CD14-positive monocyte (primary cell): ENCODE data around the gene BCR. TPM values are rescaled to one million over a fixed set of nuclear protein-coding genes. Genes with fewer than 3 reads are reported as not detected.

Experiments used
- DNase-seq, 3 donors: peaks; one replicate each; pipeline ENCODE4 v3.0.0-alpha.2; 2011 to 2022
- H2AFZ ChIP-seq: 2 replicates; pipeline ENCODE4 v1.6.0; 2012; ENCODE audit warnings: mild to moderate bottlenecking, low read depth, low read length, inconsistent platforms; ENCODE audit not compliant: insufficient read depth, poor library complexity, severe bottlenecking
- H3K27ac ChIP-seq, 2 donors: 1 replicate in 1 of 2; 2 replicates in 1 of 2; pipeline ENCODE4 v1.5.1; 2012 to 2013; ENCODE audit warnings: low read length in 2 of 2, control low read depth in 1 of 2, inconsistent platforms in 1 of 2, low read depth in 1 of 2, mild to moderate bottlenecking in 1 of 2
- H3K27me3 ChIP-seq, 2 donors: one replicate each; pipeline versions ENCODE4 v1.6.0 to v1.6.1; 2011 to 2013; ENCODE audit warnings: low read length in 2 of 2; ENCODE audit not compliant: control insufficient read depth in 2 of 2, insufficient read depth in 2 of 2
- H3K36me3 ChIP-seq, 2 donors: replicated peaks in 1 of 2; 1 replicate in 1 of 2; 2 replicates in 1 of 2; pipeline versions ENCODE4 v1.5.1 to v1.6.1; 2012 to 2013; ENCODE audit warnings: low read length in 2 of 2, control low read depth in 1 of 2, inconsistent platforms in 1 of 2, mild to moderate bottlenecking in 1 of 2; ENCODE audit not compliant: insufficient read depth in 2 of 2, control insufficient read depth in 1 of 2
- H3K4me1 ChIP-seq, 2 donors: 1 replicate in 1 of 2; 2 replicates in 1 of 2; pipeline versions ENCODE4 v1.5.1 to v1.6.1; 2012 to 2013; ENCODE audit warnings: low read length in 2 of 2, control low read depth in 1 of 2, inconsistent platforms in 1 of 2, mild to moderate bottlenecking in 1 of 2, moderate library complexity in 1 of 2; ENCODE audit not compliant: insufficient read depth in 2 of 2, control insufficient read depth in 1 of 2
- H3K4me2 ChIP-seq: replicated peaks from 2 replicates; pipeline ENCODE3; 2012; ENCODE audit warnings: low read length, moderate library complexity, mild to moderate bottlenecking; ENCODE audit not compliant: poor library complexity, severe bottlenecking; ENCODE audit errors: extremely low read depth
- H3K4me3 ChIP-seq, 3 experiments: fragments of 200-600 bp in 1 of 3; sonication (generic) in 1 of 3; replicated peaks in 1 of 3; 1 replicate in 2 of 3; 2 replicates in 1 of 3; pipeline ENCODE4 v1.5.1; 2011 to 2013; ENCODE audit warnings: low read length in 3 of 3, mild to moderate bottlenecking in 3 of 3, control low read depth in 2 of 3, low read depth in 2 of 3, inconsistent platforms in 1 of 3, moderate library complexity in 1 of 3
- H3K79me2 ChIP-seq: 2 replicates; pipeline ENCODE4 v1.6.0; 2012; ENCODE audit warnings: mild to moderate bottlenecking, control low read depth, inconsistent platforms, low read length, moderate library complexity; ENCODE audit not compliant: insufficient read depth
- H3K9ac ChIP-seq: 2 replicates; pipeline ENCODE4 v1.6.0; 2017; ENCODE audit warnings: low read length, mild to moderate bottlenecking; ENCODE audit not compliant: insufficient read depth, poor library complexity, severe bottlenecking
- H3K9me3 ChIP-seq, 2 donors: replicated peaks in 1 of 2; 1 replicate in 1 of 2; 2 replicates in 1 of 2; pipeline versions ENCODE4 v1.5.1 to v1.6.1; 2012 to 2013; ENCODE audit warnings: low read length in 2 of 2, control low read depth in 1 of 2; ENCODE audit not compliant: control insufficient read depth in 1 of 2, insufficient read depth in 1 of 2
- H4K20me1 ChIP-seq: 2 replicates; pipeline ENCODE4 v1.6.0; 2012; ENCODE audit warnings: mild to moderate bottlenecking, low read length, control low read depth, moderate library complexity; ENCODE audit not compliant: insufficient read depth
- H3K27ac Mint-ChIP-seq, 7 donors: one replicate each; pipeline ENCODE4 v1.8.0; 2020; ENCODE audit warnings: mild to moderate bottlenecking in 7 of 7, mixed read lengths in 7 of 7, moderate library complexity in 6 of 7, inconsistent platforms in 2 of 7
- H3K27me3 Mint-ChIP-seq, 3 donors: one replicate each; pipeline ENCODE4 v1.8.0; 2021 to 2022; ENCODE audit warnings: low read depth in 3 of 3, mild to moderate bottlenecking in 3 of 3, mixed read lengths in 3 of 3, moderate library complexity in 3 of 3, inconsistent platforms in 1 of 3
- H3K36me3 Mint-ChIP-seq, 2 donors: one replicate each; pipeline ENCODE4 v1.8.0; 2020; ENCODE audit warnings: mixed read lengths in 2 of 2, inconsistent platforms in 1 of 2, mild to moderate bottlenecking in 1 of 2
- H3K4me1 Mint-ChIP-seq: one replicate; pipeline ENCODE4 v1.8.0; 2020; ENCODE audit warnings: mild to moderate bottlenecking, mixed read lengths
- H3K4me3 Mint-ChIP-seq, 2 donors: one replicate each; pipeline ENCODE4 v1.8.0; 2020; ENCODE audit warnings: mild to moderate bottlenecking in 2 of 2, mixed read lengths in 2 of 2, moderate library complexity in 1 of 2
- H3K9me3 Mint-ChIP-seq, 7 donors: one replicate each; pipeline ENCODE4 v1.8.0; 2020 to 2022; ENCODE audit warnings: mixed read lengths in 7 of 7, mild to moderate bottlenecking in 6 of 7, moderate library complexity in 6 of 7, inconsistent platforms in 2 of 7
- CTCF ChIP-seq: fragments of 200-600 bp; IDR thresholded peaks from one replicate; pipeline ENCODE4 v1.8.0; 2022; ENCODE audit warnings: antibody characterized with exemption, mild to moderate bottlenecking
- WGBS: methylation state at CpG from one replicate; pipeline ENCODE4 v1.1.5; 2013; ENCODE audit warnings: missing lambda C conversion rate; ENCODE audit not compliant: insufficient coverage; 5-methylcytosine and 5-hydroxymethylcytosine counted together
- intact Hi-C, 2 donors: fragments of 100-400 bp; cut with micrococcal nuclease; formaldehyde crosslinking; loops; one replicate each; pipeline versions ENCODE4 v1.15.0 to v1.15.1; 2023
- polyA plus RNA-seq, 3 donors: library from polyadenylated mRNA; depleted of rRNA in 1 of 3; unstranded in 2 of 3; stranded (reverse) in 1 of 3; fragments of 300-500 nt in 2 of 3; fragments of >200 nt in 1 of 3; fragmentation: Illumina TruSeq in 2 of 3; gene quantifications; 1 replicate in 2 of 3; 2 replicates in 1 of 3; pipeline ENCODE4 v1.2.3, GENCODE V29; 2012 to 2021

The BCR gene
- polyA plus RNA-seq, 3 donors, result 0.97 to 20.9 (median 0.97) TPM

DNA sequence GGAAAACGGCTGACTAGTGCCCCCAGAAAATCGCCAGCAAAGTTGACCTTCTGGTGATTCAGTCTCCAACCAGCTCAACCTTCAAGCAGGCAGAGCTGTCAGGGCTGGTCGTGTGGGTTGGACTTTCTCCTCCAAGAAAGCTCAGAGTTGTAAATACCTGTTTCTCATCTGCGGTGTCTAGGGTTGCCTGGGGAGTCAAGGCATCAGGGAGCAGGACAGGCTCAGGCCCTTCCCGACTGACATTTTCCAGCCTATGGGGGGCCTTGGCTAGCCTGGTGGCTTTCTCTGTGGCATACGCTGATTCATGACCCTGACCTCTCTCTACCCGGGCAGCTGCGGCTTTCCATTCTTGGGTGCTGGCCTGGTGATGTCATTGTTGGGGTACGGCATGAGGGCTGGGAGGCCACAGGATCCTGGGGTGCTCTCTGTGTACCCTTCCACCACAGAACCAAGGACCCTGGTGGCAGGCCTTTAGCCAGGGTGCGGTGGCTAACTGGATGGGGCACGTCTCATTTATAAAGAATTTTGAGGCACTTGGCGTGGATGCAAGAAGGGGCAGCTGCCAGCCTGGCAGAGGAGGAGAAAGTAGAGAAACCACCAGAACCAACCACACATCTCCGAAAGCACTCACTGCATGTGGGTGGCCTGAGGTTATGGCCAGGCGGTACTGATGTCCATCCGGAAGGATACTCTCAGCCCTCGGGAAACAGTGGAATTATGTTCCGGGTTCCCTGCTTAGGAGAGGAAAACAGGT, 64.9 kb downstream of the BCR start:
- peak overlapping the region; percentile 39 for H3K9ac ChIP-seq
- Mint-ChIP-seq H3K4me3 (peak overlapping the region in 1 of 2 donors; percentile 76), H3K27ac (peak overlapping the region; percentile 74 to 93 (median 81)), H3K27me3 (no peaks in the 10 kb centered on the region), H3K9me3 (no peaks in the 10 kb centered on the region), H3K4me1 (peaks cover 80% of the 10 kb centered on the region), H3K36me3 (peaks cover 3 to 28% of the 10 kb centered on the region in 2 donors)
- H3K9me3 ChIP-seq, result no peaks in the 10 kb centered on the region
- peaks cover 94% of the 10 kb centered on the region for H4K20me1 ChIP-seq
- H3K4me1 ChIP-seq, result peaks cover 31 to 62% of the 10 kb centered on the region in 2 donors
- WGBS, result 83% methylated on average over 4 of the region's 17 CpGs
- H3K79me2 ChIP-seq, result peaks cover 91% of the 10 kb centered on the region
- no peaks in the 10 kb centered on the region for H3K36me3 ChIP-seq
- H2AFZ ChIP-seq, result no peak overlapping the region
- TF ChIP-seq CTCF, result no peak
- DNase-seq, result peak in 1 of 3 donors; percentile 51
- peak overlapping the region in 1 of 3 experiments; percentile 23 for H3K4me3 ChIP-seq
- H3K27me3 ChIP-seq, result no peaks in the 10 kb centered on the region
- intact Hi-C loops, result no loop called here
- H3K27ac ChIP-seq, result peak overlapping the region in 1 of 2 donors; percentile 65
- H3K4me2 ChIP-seq, result peak overlapping the region; percentile 31

DNA sequence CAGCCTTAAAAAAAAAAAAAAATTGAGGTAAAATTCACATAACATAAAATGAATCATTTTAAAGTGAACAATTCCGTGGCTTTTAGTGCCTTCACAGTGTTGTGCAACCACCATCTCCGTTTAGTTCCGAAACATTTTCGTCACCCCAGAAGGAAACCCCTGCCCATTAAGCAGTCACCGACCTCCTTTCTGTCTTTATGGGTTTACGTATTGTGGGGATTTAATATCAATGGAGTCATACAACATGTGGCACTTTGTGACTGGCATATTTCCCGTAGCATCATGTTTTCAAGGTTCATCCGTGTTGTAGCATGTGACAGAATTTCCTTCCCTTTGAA, 65.5 kb downstream of the BCR start:
- intact Hi-C loops, result no loop called here

More for the DNA sequence above, 65.5 kb downstream of the BCR start:
- Histone ChIP-seq H3K4me1 (peaks cover 28 to 57% of the 10 kb centered on the region in 2 donors), H2AFZ (no peak overlapping the region), H3K36me3 (no peaks in the 10 kb centered on the region), H3K4me2 (peak overlapping the region; percentile 31), H3K4me3 (peak overlapping the region in 1 of 3 experiments; percentile 23), H3K79me2 (peaks cover 96% of the 10 kb centered on the region), H3K27me3 (no peaks in the 10 kb centered on the region), H3K9ac (no peak overlapping the region), H4K20me1 (peaks cover 94% of the 10 kb centered on the region), H3K27ac (peak overlapping the region in 1 of 2 donors; percentile 65), H3K9me3 (no peaks in the 10 kb centered on the region)
- no peak for TF ChIP-seq CTCF
- DNase-seq, result peak; percentile 58 to 88 (median 64)
- H3K27me3 Mint-ChIP-seq, result no peaks in the 10 kb centered on the region
- peak overlapping the region in 6 of 7 donors; percentile 36 to 93 (median 84) for H3K27ac Mint-ChIP-seq
- H3K4me3 Mint-ChIP-seq, result peak overlapping the region in 1 of 2 donors; percentile 76
- peaks cover 3 to 28% of the 10 kb centered on the region in 2 donors for H3K36me3 Mint-ChIP-seq
- no peaks in the 10 kb centered on the region for H3K9me3 Mint-ChIP-seq
- peaks cover 81% of the 10 kb centered on the region for H3K4me1 Mint-ChIP-seq
- WGBS, result 0% methylated on average over 2 of the region's 8 CpGs
